CD14-positive monocyte (primary cell): ENCODE measurements around the gene VAV2. TPM values are rescaled to one million over a fixed set of nuclear protein-coding genes. Genes with fewer than 3 reads are reported as not detected.

Experiments
- DNase-seq, 3 donors: peaks; one replicate each; pipeline ENCODE4 v3.0.0-alpha.2; 2011 to 2022
- H2AFZ ChIP-seq: 2 replicates; pipeline ENCODE4 v1.6.0; 2012; ENCODE audit warnings: mild to moderate bottlenecking, low read depth, low read length, inconsistent platforms; ENCODE audit not compliant: insufficient read depth, poor library complexity, severe bottlenecking
- H3K27ac ChIP-seq, 2 donors: 1 replicate in 1 of 2; 2 replicates in 1 of 2; pipeline ENCODE4 v1.5.1; 2012 to 2013; ENCODE audit warnings: low read length in 2 of 2, control low read depth in 1 of 2, inconsistent platforms in 1 of 2, low read depth in 1 of 2, mild to moderate bottlenecking in 1 of 2
- H3K27me3 ChIP-seq, 2 donors: one replicate each; pipeline versions ENCODE4 v1.6.0 to v1.6.1; 2011 to 2013; ENCODE audit warnings: low read length in 2 of 2; ENCODE audit not compliant: control insufficient read depth in 2 of 2, insufficient read depth in 2 of 2
- H3K36me3 ChIP-seq, 2 donors: replicated peaks in 1 of 2; 1 replicate in 1 of 2; 2 replicates in 1 of 2; pipeline versions ENCODE4 v1.5.1 to v1.6.1; 2012 to 2013; ENCODE audit warnings: low read length in 2 of 2, control low read depth in 1 of 2, inconsistent platforms in 1 of 2, mild to moderate bottlenecking in 1 of 2; ENCODE audit not compliant: insufficient read depth in 2 of 2, control insufficient read depth in 1 of 2
- H3K4me1 ChIP-seq, 2 donors: 1 replicate in 1 of 2; 2 replicates in 1 of 2; pipeline versions ENCODE4 v1.5.1 to v1.6.1; 2012 to 2013; ENCODE audit warnings: low read length in 2 of 2, control low read depth in 1 of 2, inconsistent platforms in 1 of 2, mild to moderate bottlenecking in 1 of 2, moderate library complexity in 1 of 2; ENCODE audit not compliant: insufficient read depth in 2 of 2, control insufficient read depth in 1 of 2
- H3K4me2 ChIP-seq: replicated peaks from 2 replicates; pipeline ENCODE3; 2012; ENCODE audit warnings: low read length, moderate library complexity, mild to moderate bottlenecking; ENCODE audit not compliant: poor library complexity, severe bottlenecking; ENCODE audit errors: extremely low read depth
- H3K4me3 ChIP-seq, 3 experiments: fragments of 200-600 bp in 1 of 3; sonication (generic) in 1 of 3; replicated peaks in 1 of 3; 1 replicate in 2 of 3; 2 replicates in 1 of 3; pipeline ENCODE4 v1.5.1; 2011 to 2013; ENCODE audit warnings: low read length in 3 of 3, mild to moderate bottlenecking in 3 of 3, control low read depth in 2 of 3, low read depth in 2 of 3, inconsistent platforms in 1 of 3, moderate library complexity in 1 of 3
- H3K79me2 ChIP-seq: 2 replicates; pipeline ENCODE4 v1.6.0; 2012; ENCODE audit warnings: mild to moderate bottlenecking, control low read depth, inconsistent platforms, low read length, moderate library complexity; ENCODE audit not compliant: insufficient read depth
- H3K9ac ChIP-seq: 2 replicates; pipeline ENCODE4 v1.6.0; 2017; ENCODE audit warnings: low read length, mild to moderate bottlenecking; ENCODE audit not compliant: insufficient read depth, poor library complexity, severe bottlenecking
- H3K9me3 ChIP-seq, 2 donors: replicated peaks in 1 of 2; 1 replicate in 1 of 2; 2 replicates in 1 of 2; pipeline versions ENCODE4 v1.5.1 to v1.6.1; 2012 to 2013; ENCODE audit warnings: low read length in 2 of 2, control low read depth in 1 of 2; ENCODE audit not compliant: control insufficient read depth in 1 of 2, insufficient read depth in 1 of 2
- H4K20me1 ChIP-seq: 2 replicates; pipeline ENCODE4 v1.6.0; 2012; ENCODE audit warnings: mild to moderate bottlenecking, low read length, control low read depth, moderate library complexity; ENCODE audit not compliant: insufficient read depth
- H3K27ac Mint-ChIP-seq, 7 donors: one replicate each; pipeline ENCODE4 v1.8.0; 2020; ENCODE audit warnings: mild to moderate bottlenecking in 7 of 7, mixed read lengths in 7 of 7, moderate library complexity in 6 of 7, inconsistent platforms in 2 of 7
- H3K27me3 Mint-ChIP-seq, 3 donors: one replicate each; pipeline ENCODE4 v1.8.0; 2021 to 2022; ENCODE audit warnings: low read depth in 3 of 3, mild to moderate bottlenecking in 3 of 3, mixed read lengths in 3 of 3, moderate library complexity in 3 of 3, inconsistent platforms in 1 of 3
- H3K36me3 Mint-ChIP-seq, 2 donors: one replicate each; pipeline ENCODE4 v1.8.0; 2020; ENCODE audit warnings: mixed read lengths in 2 of 2, inconsistent platforms in 1 of 2, mild to moderate bottlenecking in 1 of 2
- H3K4me1 Mint-ChIP-seq: one replicate; pipeline ENCODE4 v1.8.0; 2020; ENCODE audit warnings: mild to moderate bottlenecking, mixed read lengths
- H3K4me3 Mint-ChIP-seq, 2 donors: one replicate each; pipeline ENCODE4 v1.8.0; 2020; ENCODE audit warnings: mild to moderate bottlenecking in 2 of 2, mixed read lengths in 2 of 2, moderate library complexity in 1 of 2
- H3K9me3 Mint-ChIP-seq, 7 donors: one replicate each; pipeline ENCODE4 v1.8.0; 2020 to 2022; ENCODE audit warnings: mixed read lengths in 7 of 7, mild to moderate bottlenecking in 6 of 7, moderate library complexity in 6 of 7, inconsistent platforms in 2 of 7
- WGBS: methylation state at CpG from one replicate; pipeline ENCODE4 v1.1.5; 2013; ENCODE audit warnings: missing lambda C conversion rate; ENCODE audit not compliant: insufficient coverage; 5-methylcytosine and 5-hydroxymethylcytosine counted together
- intact Hi-C, 2 donors: fragments of 100-400 bp; cut with micrococcal nuclease; formaldehyde crosslinking; loops; one replicate each; pipeline versions ENCODE4 v1.15.0 to v1.15.1; 2023
- polyA plus RNA-seq, 3 donors: library from polyadenylated mRNA; depleted of rRNA in 1 of 3; unstranded in 2 of 3; stranded (reverse) in 1 of 3; fragments of 300-500 nt in 2 of 3; fragments of >200 nt in 1 of 3; fragmentation: Illumina TruSeq in 2 of 3; gene quantifications; 1 replicate in 2 of 3; 2 replicates in 1 of 3; pipeline ENCODE4 v1.2.3, GENCODE V29; 2012 to 2021
- TF ChIP-seq, protein P1 (sequence below): fragments of 200-600 bp; IDR thresholded peaks from one replicate; pipeline ENCODE4 v1.8.0; 2022; ENCODE audit warnings: antibody characterized with exemption, mild to moderate bottlenecking

Gene VAV2
- polyA plus RNA-seq, 3 donors, result 2.3 to 13.6 (median 2.3) TPM

DNA sequence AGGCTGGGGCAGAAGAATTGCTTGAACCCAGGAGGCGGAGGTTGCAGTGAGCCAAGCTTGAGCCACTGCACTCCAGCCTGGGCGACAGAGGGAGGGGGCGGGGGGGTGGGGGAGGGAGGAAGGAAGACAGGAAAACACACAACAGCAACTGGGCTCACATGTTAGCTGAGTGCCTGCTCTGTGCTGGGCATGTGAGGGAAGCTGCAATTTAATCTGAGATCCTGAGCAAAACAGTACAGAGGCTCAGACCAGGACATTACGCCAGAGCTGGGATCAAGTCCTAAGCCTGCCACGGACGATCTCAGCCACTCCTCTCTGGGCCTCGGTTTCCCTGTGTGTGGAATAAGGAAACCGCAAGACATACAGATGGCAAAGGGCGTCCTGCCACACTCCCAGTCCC, 119.1 kb downstream of the VAV2 start:
- Histone ChIP-seq H3K4me2 (no peak overlapping the region), H3K27ac (no peak overlapping the region), H3K4me1 (peaks cover 11% of the 10 kb centered on the region in 2 donors), H3K79me2 (no peaks in the 10 kb centered on the region), H4K20me1 (peaks cover 25% of the 10 kb centered on the region), H3K9ac (no peak overlapping the region), H3K36me3 (no peaks in the 10 kb centered on the region), H3K9me3 (no peaks in the 10 kb centered on the region), H3K4me3 (no peak overlapping the region), H3K27me3 (peaks cover 0 to 5% of the 10 kb centered on the region in 2 donors), H2AFZ (no peak overlapping the region)
- intact Hi-C loops, result no loop called here
- peaks cover 1 to 4% of the 10 kb centered on the region in 2 donors for H3K36me3 Mint-ChIP-seq
- TF ChIP-seq, protein P1, sequence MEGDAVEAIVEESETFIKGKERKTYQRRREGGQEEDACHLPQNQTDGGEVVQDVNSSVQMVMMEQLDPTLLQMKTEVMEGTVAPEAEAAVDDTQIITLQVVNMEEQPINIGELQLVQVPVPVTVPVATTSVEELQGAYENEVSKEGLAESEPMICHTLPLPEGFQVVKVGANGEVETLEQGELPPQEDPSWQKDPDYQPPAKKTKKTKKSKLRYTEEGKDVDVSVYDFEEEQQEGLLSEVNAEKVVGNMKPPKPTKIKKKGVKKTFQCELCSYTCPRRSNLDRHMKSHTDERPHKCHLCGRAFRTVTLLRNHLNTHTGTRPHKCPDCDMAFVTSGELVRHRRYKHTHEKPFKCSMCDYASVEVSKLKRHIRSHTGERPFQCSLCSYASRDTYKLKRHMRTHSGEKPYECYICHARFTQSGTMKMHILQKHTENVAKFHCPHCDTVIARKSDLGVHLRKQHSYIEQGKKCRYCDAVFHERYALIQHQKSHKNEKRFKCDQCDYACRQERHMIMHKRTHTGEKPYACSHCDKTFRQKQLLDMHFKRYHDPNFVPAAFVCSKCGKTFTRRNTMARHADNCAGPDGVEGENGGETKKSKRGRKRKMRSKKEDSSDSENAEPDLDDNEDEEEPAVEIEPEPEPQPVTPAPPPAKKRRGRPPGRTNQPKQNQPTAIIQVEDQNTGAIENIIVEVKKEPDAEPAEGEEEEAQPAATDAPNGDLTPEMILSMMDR, result no peak
- peaks cover 0 to 2% (median 0%) of the 10 kb centered on the region in 7 donors for H3K9me3 Mint-ChIP-seq
- peaks cover 13% of the 10 kb centered on the region for H3K4me1 Mint-ChIP-seq
- H3K27me3 Mint-ChIP-seq, result peaks cover 2 to 23% (median 13%) of the 10 kb centered on the region in 3 donors
- DNase-seq, result no peak
- no peak overlapping the region for H3K4me3 Mint-ChIP-seq
- no peak overlapping the region for H3K27ac Mint-ChIP-seq
- 83% methylated on average over 6 of the region's 9 CpGs for WGBS

DNA sequence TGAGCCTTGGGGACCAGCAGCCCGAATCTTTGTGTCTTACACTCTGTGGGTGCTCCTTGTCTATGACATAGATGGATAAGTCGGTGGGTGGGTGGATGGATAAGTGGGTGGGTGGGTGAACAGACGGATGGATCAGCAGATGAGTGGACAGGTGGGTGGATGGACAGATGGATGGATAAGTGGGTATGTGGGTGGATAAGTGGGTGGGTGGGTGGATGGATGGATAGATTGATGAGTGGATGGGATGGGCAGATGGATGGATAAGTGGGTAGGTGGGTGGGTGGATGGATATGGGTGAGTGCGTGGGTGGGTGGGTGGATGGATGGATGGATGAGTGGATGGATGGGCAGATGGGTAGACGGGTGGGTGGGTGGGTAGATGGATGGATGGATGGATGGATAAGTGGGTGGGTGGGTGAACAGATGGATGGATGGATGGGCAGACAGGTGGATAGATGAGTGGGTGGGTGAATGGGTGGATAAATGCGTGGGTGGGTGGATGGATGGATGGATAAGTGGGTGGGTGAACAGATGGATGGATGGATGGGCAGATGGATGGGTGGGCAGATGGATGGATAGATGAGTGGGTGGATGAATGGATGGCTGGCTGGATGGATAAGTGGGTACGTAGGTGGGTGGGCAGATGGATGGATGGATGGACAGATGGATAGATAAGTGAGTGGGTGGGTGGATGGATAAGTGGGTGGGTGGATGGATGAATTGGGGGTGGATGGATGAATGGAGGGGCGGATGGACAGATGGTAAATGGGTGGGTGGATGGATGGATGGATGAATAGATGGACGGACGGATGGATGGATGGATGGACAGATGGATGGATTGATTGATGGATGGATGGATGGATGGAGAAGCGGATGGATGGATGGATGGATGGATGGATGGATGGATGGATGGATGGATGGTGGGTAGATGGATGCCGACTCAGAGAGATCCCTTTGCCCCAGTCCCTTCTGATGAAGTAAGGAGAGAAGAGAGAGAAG, 121.2 kb downstream of the VAV2 start:
- H3K27me3 ChIP-seq, result peaks cover 0 to 5% of the 10 kb centered on the region in 2 donors
- no peak overlapping the region for H3K27ac ChIP-seq
- no peak overlapping the region for H2AFZ ChIP-seq
- H3K27ac Mint-ChIP-seq, result no peak overlapping the region
- H3K4me2 ChIP-seq, result no peak overlapping the region
- intact Hi-C loops, result no loop called here
- H3K9me3 ChIP-seq, result no peaks in the 10 kb centered on the region
- H3K4me1 ChIP-seq, result peaks cover 11% of the 10 kb centered on the region in 2 donors
- peaks cover 4% of the 10 kb centered on the region for H3K79me2 ChIP-seq
- peaks cover 7% of the 10 kb centered on the region for H4K20me1 ChIP-seq
- TF ChIP-seq, protein P1, result no peak
- no peak overlapping the region for H3K4me3 ChIP-seq
- no peak overlapping the region for H3K9ac ChIP-seq
- H3K36me3 ChIP-seq, result no peaks in the 10 kb centered on the region
- H3K4me1 Mint-ChIP-seq, result peaks cover 13% of the 10 kb centered on the region
- peaks cover 0 to 23% (median 11%) of the 10 kb centered on the region in 3 donors for H3K27me3 Mint-ChIP-seq
- WGBS, result 94% methylated on average over 9 of the region's 12 CpGs
- H3K9me3 Mint-ChIP-seq, result peaks cover 0 to 4% (median 0%) of the 10 kb centered on the region in 7 donors
- peaks cover 5 to 9% of the 10 kb centered on the region in 2 donors for H3K36me3 Mint-ChIP-seq
- no peak for DNase-seq
- H3K4me3 Mint-ChIP-seq, result peak overlapping the region in 1 of 2 donors; percentile 7
